HUES48 (cell line): ENCODE measurements around the gene S1PR4.
"Not testable (repeated sequence)": the region's sequence is repeated elsewhere in the genome, so short reads cannot be mapped to it uniquely, and the experiment has no call there.

ENCODE experiments used
- H3K27ac ChIP-seq: one replicate; pipeline ENCODE4 v1.7.0; 2013; ENCODE audit warnings: low read depth, low read length, inconsistent platforms
- H3K27me3 ChIP-seq: 2 replicates; pipeline ENCODE4 v1.6.1; 2013; ENCODE audit warnings: mild to moderate bottlenecking, low read length; ENCODE audit not compliant: control insufficient read depth, insufficient read depth
- H3K36me3 ChIP-seq: 2 replicates; pipeline ENCODE4 v1.6.1; 2013; ENCODE audit warnings: low read length; ENCODE audit not compliant: control insufficient read depth, insufficient read depth
- H3K4me1 ChIP-seq: 2 replicates; pipeline ENCODE4 v1.6.1; 2013; ENCODE audit warnings: mild to moderate bottlenecking, low read length; ENCODE audit not compliant: control insufficient read depth, insufficient read depth
- H3K4me3 ChIP-seq: 2 replicates; pipeline ENCODE4 v1.5.1; 2013; ENCODE audit warnings: mild to moderate bottlenecking, low read depth, low read length
- H3K9ac ChIP-seq: 2 replicates; pipeline ENCODE4 v1.6.1; 2013; ENCODE audit warnings: mild to moderate bottlenecking, low read depth, low read length, moderate library complexity
- H3K9me3 ChIP-seq: 2 replicates; pipeline ENCODE4 v1.6.1; 2013; ENCODE audit warnings: low read length; ENCODE audit not compliant: control insufficient read depth, insufficient read depth

Gene S1PR4

DNA sequence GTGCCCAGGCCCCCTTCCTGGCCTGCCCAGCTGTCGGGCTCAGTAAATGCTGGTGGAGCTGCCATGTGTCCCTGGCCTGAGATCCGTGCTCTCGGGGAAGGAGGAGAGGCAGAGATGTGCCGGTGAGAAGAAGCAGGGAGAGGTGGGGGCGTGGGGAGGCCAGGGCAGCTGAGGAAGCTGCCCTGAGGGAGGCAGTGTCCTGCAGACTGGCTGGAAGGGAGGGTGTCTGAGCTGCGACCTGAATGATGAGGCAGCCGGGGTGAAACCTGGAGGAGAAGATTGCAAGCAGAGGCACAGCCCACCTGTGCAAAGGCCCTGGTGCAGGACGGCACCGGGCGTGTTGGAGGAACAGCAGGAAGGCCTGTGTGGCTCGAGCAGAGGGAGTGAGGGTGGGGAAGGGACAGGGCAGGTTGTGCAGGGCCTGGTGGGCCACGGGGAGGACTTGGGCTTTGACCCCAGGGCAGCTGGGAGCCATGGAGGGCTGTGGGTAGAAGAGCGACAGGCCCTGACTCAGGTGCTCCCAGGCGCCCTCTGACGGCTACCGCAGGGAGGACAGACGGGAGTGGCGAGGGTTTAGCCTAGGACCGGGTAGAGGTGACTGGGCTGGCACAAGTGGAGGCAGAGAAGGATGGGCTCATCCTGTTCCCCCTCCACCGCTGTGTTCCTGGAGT is 31.9 kb downstream of the S1PR4 start:
- Histone ChIP-seq H3K4me1 (peaks cover 3% of the 10 kb centered on the region; the same call in 1 of the 2 replicates), H3K27me3 (no peaks in the 10 kb centered on the region), H3K36me3 (peaks cover 30% of the 10 kb centered on the region), H3K4me3 (no peak overlapping the region), H3K9me3 (no peaks in the 10 kb centered on the region), H3K27ac (peak overlapping the region; percentile 11), H3K9ac (no peak overlapping the region)

DNA sequence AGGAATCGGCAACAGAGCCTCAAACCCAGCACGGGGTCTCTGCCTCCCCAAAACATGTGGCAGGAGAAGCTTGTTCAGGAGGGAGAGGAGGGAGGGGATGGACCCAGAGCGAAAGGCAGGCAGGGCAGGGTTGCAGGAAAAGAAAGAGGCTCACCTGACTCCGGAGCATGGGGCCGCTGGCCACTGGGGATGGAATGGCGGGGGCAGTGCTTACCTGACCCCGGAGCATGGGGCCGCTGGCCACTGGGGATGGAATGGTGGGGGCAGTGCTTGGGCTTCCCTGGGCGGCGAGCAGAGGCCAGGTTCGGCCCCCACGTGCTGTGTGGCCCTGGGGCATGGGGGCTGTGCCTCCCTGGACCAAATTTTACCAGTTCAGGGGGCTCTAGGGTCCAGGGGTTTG is 32.6 kb downstream of the S1PR4 start:
- Histone ChIP-seq H3K4me1 (peaks cover 3% of the 10 kb centered on the region; the same call in 1 of the 2 replicates), H3K27ac (peak overlapping the region; percentile 11), H3K36me3 (peaks cover 25% of the 10 kb centered on the region)

GRCh38 chr19:3213159-3213558 is 34.6 kb downstream of the S1PR4 start:
- Histone ChIP-seq H3K4me1 (peaks cover 3% of the 10 kb centered on the region; the same call in 1 of the 2 replicates), H3K27me3 (no peaks in the 10 kb centered on the region), H3K4me3 (no peak overlapping the region), H3K36me3 (peaks cover 6% of the 10 kb centered on the region; the same call in 1 of the 2 replicates), H3K9me3 (no peaks in the 10 kb centered on the region), H3K9ac (no peak overlapping the region), H3K27ac (no peak overlapping the region)

More for the DNA sequence above, 32.6 kb downstream of the S1PR4 start:
- Histone ChIP-seq H3K9ac (no peak overlapping the region), H3K4me3 (no peak overlapping the region), H3K9me3 (no peaks in the 10 kb centered on the region), H3K27me3 (no peaks in the 10 kb centered on the region)

DNA sequence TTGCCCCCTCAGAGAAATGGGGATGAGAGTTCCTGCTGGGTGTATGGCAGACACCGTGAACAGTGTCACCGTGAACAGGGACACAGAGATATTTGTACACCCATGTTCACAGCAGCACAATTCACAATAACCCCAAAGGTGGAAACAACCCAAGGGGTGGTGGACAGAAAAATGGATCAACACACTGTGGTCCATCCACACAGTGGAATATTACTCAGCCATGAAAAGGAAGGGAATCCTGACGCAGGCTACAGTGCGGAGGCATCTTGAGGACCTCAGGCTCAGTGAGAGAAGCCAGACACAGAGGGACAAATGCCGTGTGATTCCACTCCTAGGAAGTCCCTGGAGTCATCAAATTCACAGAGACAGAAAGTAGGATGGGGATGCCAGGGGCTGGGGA is 38.3 kb downstream of the S1PR4 start:
- Histone ChIP-seq H3K27me3 (no peaks in the 10 kb centered on the region), H3K36me3 (no peaks in the 10 kb centered on the region), H3K9me3 (no peaks in the 10 kb centered on the region), H3K4me3 (no peak overlapping the region), H3K4me1 (no peaks in the 10 kb centered on the region), H3K9ac (no peak overlapping the region), H3K27ac (no peak overlapping the region)

DNA sequence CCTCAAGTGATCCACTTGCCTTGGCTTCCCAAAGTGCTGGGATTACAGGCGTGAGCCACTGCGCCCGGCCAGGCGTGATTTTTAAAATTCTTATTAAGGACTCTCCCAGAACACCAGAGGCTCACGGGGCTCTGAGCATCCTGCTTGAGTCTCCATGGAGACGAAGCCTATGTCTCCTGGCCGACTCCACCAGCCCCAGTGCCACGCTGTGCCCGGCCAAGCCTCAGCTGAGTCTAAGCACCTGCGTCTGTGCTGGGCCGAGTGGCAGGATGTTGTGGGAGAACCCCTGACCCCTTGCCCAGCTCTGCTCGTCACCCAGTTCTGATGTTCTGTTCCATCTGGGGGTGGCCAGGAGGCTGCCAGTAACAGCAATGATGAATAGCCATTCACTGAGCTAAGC is 42.0 kb downstream of the S1PR4 start:
- H3K4me3 ChIP-seq, result no peak overlapping the region
- H3K9me3 ChIP-seq, result no peaks in the 10 kb centered on the region
- no peaks in the 10 kb centered on the region for H3K27me3 ChIP-seq
- no peaks in the 10 kb centered on the region for H3K36me3 ChIP-seq
- H3K27ac ChIP-seq, result no peak overlapping the region
- H3K4me1 ChIP-seq, result no peaks in the 10 kb centered on the region
- no peak overlapping the region for H3K9ac ChIP-seq

DNA sequence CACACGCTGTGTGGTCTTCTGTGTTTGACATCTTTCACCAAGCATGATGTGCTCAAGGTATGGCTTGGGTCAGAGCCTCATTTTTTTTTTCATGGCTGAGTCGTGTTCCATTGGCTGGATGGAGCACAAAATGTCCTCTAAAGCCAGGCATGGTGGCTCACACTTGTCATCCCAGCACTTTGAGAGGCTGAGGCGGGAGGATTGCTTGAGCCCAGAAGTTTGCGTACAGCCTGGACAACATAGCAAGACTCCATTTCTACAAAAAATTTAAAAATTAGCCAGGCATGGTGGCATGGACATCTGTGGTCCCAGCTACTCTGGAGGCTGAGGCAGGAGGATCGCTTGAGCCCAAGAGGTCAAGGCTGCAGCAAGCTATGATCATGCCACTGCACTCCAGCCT is 43.0 kb downstream of the S1PR4 start:
- not testable (repeated sequence) for H3K36me3 ChIP-seq, H3K27me3 ChIP-seq

GRCh38 chr19:3222709-3223108 is 44.1 kb downstream of the S1PR4 start:
- Histone ChIP-seq H3K27me3 (0 out of 2 replicates have a peak, but pooled peaks cover 9% of the 10 kb centered on the region), H3K4me3 (no peak overlapping the region), H3K27ac (no peak overlapping the region), H3K9ac (no peak overlapping the region), H3K9me3 (no peaks in the 10 kb centered on the region), H3K36me3 (no peaks in the 10 kb centered on the region), H3K4me1 (no peaks in the 10 kb centered on the region; the same call in 1 of the 2 replicates)

More for the DNA sequence above, 43.0 kb downstream of the S1PR4 start:
- H3K9ac ChIP-seq, H3K27ac ChIP-seq, H3K9me3 ChIP-seq, H3K4me1 ChIP-seq, H3K4me3 ChIP-seq: not testable (repeated sequence)

DNA sequence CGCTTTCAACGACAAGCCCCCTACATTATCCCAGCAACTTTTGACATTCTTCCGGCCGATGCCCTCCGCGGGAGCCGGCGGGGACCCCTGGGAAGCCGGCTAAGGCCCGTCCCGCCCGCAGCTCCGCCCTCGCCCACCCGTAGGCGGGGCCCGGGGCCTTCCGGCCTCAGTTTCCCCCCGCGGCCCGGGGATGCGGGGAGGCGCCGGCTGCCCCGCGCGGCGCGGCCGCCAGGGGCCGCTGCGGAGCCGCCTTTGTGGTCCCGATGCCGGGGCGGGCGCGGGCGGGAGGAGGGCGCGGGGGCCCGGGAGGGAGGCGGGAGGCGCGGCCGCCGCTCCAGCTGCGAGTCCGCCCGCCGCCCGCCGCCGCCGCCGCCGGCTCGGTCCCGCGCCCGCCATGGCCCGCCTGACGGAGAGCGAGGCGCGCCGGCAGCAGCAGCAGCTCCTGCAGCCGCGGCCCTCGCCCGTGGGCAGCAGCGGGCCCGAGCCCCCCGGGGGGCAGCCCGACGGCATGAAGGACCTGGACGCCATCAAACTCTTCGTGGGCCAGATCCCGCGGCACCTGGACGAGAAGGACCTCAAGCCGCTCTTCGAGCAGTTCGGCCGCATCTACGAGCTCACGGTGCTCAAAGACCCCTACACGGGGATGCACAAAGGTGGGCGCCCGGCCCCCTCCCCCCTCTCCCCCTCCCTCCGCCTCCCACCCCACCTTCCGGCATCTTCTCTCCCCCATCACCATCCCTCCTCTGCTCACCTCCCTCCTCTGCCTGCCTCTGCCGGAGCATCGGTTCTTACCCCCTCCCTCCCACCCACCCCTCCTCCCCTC is 46.0 kb downstream of the S1PR4 start, which contains the start of gene CELF5:
CELF5 (plus strand) TSS at position 316 of the 823 bp plus-strand sequence; CDS start at position 395, 79 bp downstream.
- H3K27me3 ChIP-seq, result 0 out of 2 replicates have a peak, but pooled peaks cover 9% of the 10 kb centered on the region
- peak within 1 kb of the TSS; percentile 69 for H3K4me3 ChIP-seq
- H3K27ac ChIP-seq, result no peak within 1 kb of the TSS
- H3K9me3 ChIP-seq, result no peaks in the 10 kb centered on the region
- peaks cover 6% of the 10 kb centered on the region for H3K4me1 ChIP-seq
- H3K9ac ChIP-seq, result no peak within 1 kb of the TSS
- no peaks in the 10 kb centered on the region for H3K36me3 ChIP-seq

GRCh38 chr19:3225169-3225485 is 46.6 kb downstream of the S1PR4 start:
- Histone ChIP-seq H3K36me3 (no peaks in the 10 kb centered on the region), H3K27ac (no peak overlapping the region), H3K27me3 (0 out of 2 replicates have a peak, but pooled peaks cover 9% of the 10 kb centered on the region), H3K4me1 (peaks cover 6% of the 10 kb centered on the region), H3K9me3 (no peaks in the 10 kb centered on the region), H3K4me3 (peak overlapping the region; percentile 51; the same call in 1 of the 2 replicates), H3K9ac (no peak overlapping the region)

- 0 out of 2 replicates have a peak, but pooled peaks cover 9% of the 10 kb centered on the region for H3K27me3 ChIP-seq
- no peak overlapping the region for H3K9ac ChIP-seq
- peak overlapping the region; percentile 51 for H3K4me3 ChIP-seq
- no peak overlapping the region for H3K27ac ChIP-seq
- no peaks in the 10 kb centered on the region for H3K36me3 ChIP-seq
- no peaks in the 10 kb centered on the region for H3K9me3 ChIP-seq
- H3K4me1 ChIP-seq, result peaks cover 6% of the 10 kb centered on the region
These were observed 47.1 kb downstream of the S1PR4 start for GRCh38 chr19:3225677-3226093.
